GM23248 (cell line): ENCODE results near the gene C7orf25. TPM values are rescaled to one million over a fixed set of nuclear protein-coding genes. Genes with fewer than 3 reads are reported as not detected.

Experiments used
- DNase-seq: peaks from one replicate; pipeline ENCODE4 v3.0.0-alpha.2; 2015
- H2AFZ ChIP-seq: fragments of 200-600 bp; sonication (generic); 2 replicates; pipeline ENCODE4 v1.6.1; 2016; ENCODE audit warnings: antibody characterized with exemption
- H3F3A ChIP-seq: fragments of 200-600 bp; sonication (generic); 2 replicates; pipeline ENCODE4 v1.6.1; 2016; ENCODE audit warnings: mild to moderate bottlenecking, antibody characterized with exemption, mixed run types; ENCODE audit not compliant: insufficient read depth
- H3K27ac ChIP-seq: fragments of 200-600 bp; sonication (generic); 2 replicates; pipeline ENCODE4 v1.5.1; 2016; ENCODE audit warnings: mild to moderate bottlenecking
- H3K27me3 ChIP-seq: fragments of 200-600 bp; sonication (generic); replicated peaks from 2 replicates; pipeline ENCODE4 v1.6.1; 2016; ENCODE audit warnings: mild to moderate bottlenecking; ENCODE audit not compliant: insufficient read depth
- H3K36me3 ChIP-seq: fragments of 200-600 bp; sonication (generic); 2 replicates; pipeline ENCODE4 v1.6.1; 2016; ENCODE audit warnings: low read depth, mild to moderate bottlenecking
- H3K4me1 ChIP-seq: fragments of 200-600 bp; sonication (generic); 2 replicates; pipeline ENCODE4 v1.6.1; 2016; ENCODE audit warnings: mild to moderate bottlenecking; ENCODE audit not compliant: insufficient read depth
- H3K4me2 ChIP-seq: fragments of 200-600 bp; sonication (generic); one replicate; pipeline ENCODE4 v1.6.1; 2016; ENCODE audit warnings: mild to moderate bottlenecking; ENCODE audit not compliant: unreplicated experiment
- H3K4me3 ChIP-seq: fragments of 200-600 bp; sonication (generic); 2 replicates; pipeline ENCODE4 v1.5.1; 2016; ENCODE audit warnings: mild to moderate bottlenecking
- H3K79me2 ChIP-seq: fragments of 200-600 bp; sonication (generic); 2 replicates; pipeline ENCODE4 v1.6.1; 2016; ENCODE audit warnings: mild to moderate bottlenecking; ENCODE audit not compliant: insufficient read depth
- H3K9ac ChIP-seq: fragments of 200-600 bp; sonication (generic); 2 replicates; pipeline ENCODE4 v1.6.1; 2016; ENCODE audit warnings: mild to moderate bottlenecking
- H3K9me2 ChIP-seq: fragments of 200-600 bp; sonication (generic); 2 replicates; pipeline ENCODE4 v1.6.1; 2016; ENCODE audit warnings: mixed run types, mild to moderate bottlenecking, moderate library complexity; ENCODE audit not compliant: insufficient read depth
- H3K9me3 ChIP-seq: fragments of 200-600 bp; sonication (generic); one replicate; pipeline ENCODE4 v1.6.1; 2017; ENCODE audit warnings: low read depth
- H4K20me1 ChIP-seq: fragments of 200-600 bp; sonication (generic); 2 replicates; pipeline ENCODE4 v1.6.0; 2016; ENCODE audit not compliant: insufficient read depth
- EZH2 ChIP-seq: fragments of 200-600 bp; sonication (generic); IDR thresholded peaks from 2 replicates; pipeline ENCODE4 v1.6.1; 2018; ENCODE audit warnings: antibody characterized with exemption, mild to moderate bottlenecking; ENCODE audit not compliant: insufficient read depth, poor library complexity, severe bottlenecking
- EZH2phosphoT487 ChIP-seq: fragments of 200-600 bp; sonication (generic); IDR thresholded peaks from 2 replicates; pipeline ENCODE4 v1.6.1; 2018; ENCODE audit warnings: antibody characterized with exemption, moderate library complexity, mild to moderate bottlenecking, low read depth; ENCODE audit not compliant: insufficient read depth
- WGBS, 2 experiments: methylation state at CpG; one replicate each; pipeline ENCODE4 v1.1.6; 2015 to 2017; ENCODE audit warnings: low lambda C conversion rate in 2 of 2, low coverage in 1 of 2; ENCODE audit errors: missing lambda C conversion rate in 2 of 2; 5-methylcytosine and 5-hydroxymethylcytosine counted together
- in situ Hi-C: fragments of 300-500 bp; cut with MboI; formaldehyde crosslinking; loops from 2 replicates; pipeline ENCODE4 v1.15.0; 2020
- polyA plus RNA-seq: library from polyadenylated mRNA; unstranded; fragments of >200 nt; fragmentation: Nextera tagmentation; extraction: Ambion mirVana; gene quantifications from 2 replicates; pipeline ENCODE4 v1.2.1, GENCODE V29; 2016
- total RNA-seq: library from RNA; depleted of rRNA; stranded (reverse); fragments of >200 nt; shearing (Covaris generic); gene quantifications from 2 replicates; pipeline ENCODE4 v1.2.3, GENCODE V29; 2014; rRNA removed

Gene C7orf25
- total and polyA plus RNA-seq, 2 experiments from 2014 or later = 4.2 to 19.3 TPM

DNA sequence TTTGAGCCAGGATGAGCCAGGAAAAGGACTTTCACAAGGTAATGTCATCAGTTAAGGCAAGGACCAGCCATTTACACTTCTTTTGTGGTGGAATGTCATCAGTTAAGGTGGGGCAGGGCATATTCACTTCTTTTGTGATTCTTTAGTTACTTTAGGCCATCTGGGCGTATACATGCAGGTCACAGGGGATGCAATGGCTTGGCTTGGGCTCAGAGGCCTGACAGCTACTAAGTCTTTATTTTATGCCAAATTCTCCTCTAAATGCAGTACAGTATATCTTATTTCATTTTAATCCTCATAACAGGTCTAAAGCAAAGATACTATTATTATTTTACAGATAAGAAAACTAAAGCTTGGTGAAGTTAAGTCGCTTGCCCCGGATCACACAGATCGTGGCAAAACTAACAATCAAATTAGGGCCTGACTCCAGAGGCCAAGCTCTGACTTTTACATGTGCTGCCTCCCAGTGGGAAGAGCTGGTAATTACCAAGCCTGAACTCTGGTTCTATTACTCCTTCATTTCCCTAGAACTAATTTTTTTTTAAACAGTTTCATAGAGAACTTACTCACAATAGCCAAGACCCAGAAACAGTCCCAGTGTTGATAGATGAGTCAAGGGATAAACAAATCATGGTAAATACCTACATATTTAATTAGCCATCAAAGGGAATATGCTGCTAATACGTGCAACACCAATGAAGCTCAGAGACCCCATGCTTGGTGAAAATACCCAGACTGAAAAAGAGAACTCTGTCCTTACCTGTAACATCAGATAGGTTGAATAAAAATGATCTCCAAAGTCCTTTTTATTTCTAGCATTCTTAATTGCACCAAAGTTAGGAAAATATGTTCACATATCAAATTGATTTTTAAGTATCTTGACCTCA, 35.4 kb downstream of the C7orf25 start:
- Histone ChIP-seq H3K79me2 (no peaks in the 10 kb centered on the region), H4K20me1 (no peaks in the 10 kb centered on the region), H2AFZ (no peak overlapping the region), H3K27ac (no peak overlapping the region), H3F3A (no peaks in the 10 kb centered on the region), H3K4me3 (no peak overlapping the region), H3K9me3 (no peaks in the 10 kb centered on the region), H3K36me3 (no peaks in the 10 kb centered on the region), H3K9ac (no peak overlapping the region), H3K9me2 (no peaks in the 10 kb centered on the region), H3K4me2 (no peak overlapping the region), H3K4me1 (no peaks in the 10 kb centered on the region), H3K27me3 (no peaks in the 10 kb centered on the region)
- TF ChIP-seq EZH2 (no peak), EZH2phosphoT487 (no peak)
- in situ Hi-C loops = no loop called here
- 15 to 20% methylated on average over 5 of the region's 5 CpGs for WGBS, 2 experiments
- DNase-seq = peak; percentile 78

DNA sequence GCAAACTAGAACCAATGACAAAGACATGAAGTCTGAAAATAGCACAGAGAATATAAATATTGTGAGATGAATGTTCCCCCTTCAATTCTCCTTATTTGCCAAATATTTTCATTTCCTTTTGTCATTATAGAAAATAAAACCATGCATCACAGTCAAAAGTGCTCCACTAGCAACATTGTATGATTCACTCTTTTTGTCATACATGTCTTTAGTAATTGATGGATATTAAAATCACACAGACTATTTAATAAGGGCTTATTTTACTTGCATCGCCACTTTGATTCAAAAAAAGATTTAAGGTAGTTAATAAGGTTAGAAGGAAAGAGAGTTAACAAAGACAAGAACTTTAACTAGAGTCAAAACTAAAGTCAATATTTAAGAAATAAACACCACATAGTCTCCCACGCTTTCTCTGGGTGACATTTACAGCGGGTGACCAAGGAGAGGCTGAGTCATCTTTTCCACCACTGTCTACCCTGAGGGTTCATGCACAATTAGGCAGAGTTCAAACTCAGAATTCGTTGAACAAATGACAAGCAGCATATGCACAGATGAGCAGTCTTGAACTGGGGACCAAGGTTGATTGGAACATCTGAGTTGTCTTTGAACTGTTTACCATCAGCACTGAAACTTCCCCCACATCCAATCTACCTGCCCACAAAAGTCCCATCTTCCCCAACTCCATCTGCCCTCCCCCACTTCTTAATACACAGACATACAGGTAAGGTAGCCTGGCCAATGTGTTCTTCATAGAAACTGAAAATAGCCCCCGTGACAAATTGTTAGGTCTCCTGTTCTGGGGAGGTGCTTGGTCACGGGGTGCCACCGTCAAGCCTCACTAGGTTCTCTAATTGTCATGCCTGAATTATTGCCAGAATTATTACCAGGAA, 42.5 kb downstream of the C7orf25 start:
- H3K4me2 ChIP-seq = no peak overlapping the region
- H3K79me2 ChIP-seq = no peaks in the 10 kb centered on the region
- no peaks in the 10 kb centered on the region for H4K20me1 ChIP-seq
- WGBS, 2 experiments = 52 to 54% methylated on average over 7 of the region's 7 CpGs
- no peak overlapping the region for H3K4me3 ChIP-seq
- in situ Hi-C loops = no loop called here
- no peaks in the 10 kb centered on the region for H3K27me3 ChIP-seq
- H3K27ac ChIP-seq = no peak overlapping the region
- H3K4me1 ChIP-seq = peaks cover 8% of the 10 kb centered on the region; the same call in 1 of the 2 replicates
- no peak overlapping the region for H3K9ac ChIP-seq
- peak; percentile 40 for DNase-seq
- H3K9me2 ChIP-seq = no peaks in the 10 kb centered on the region
- H3F3A ChIP-seq = 0 out of 2 replicates have a peak, but pooled peaks cover 7% of the 10 kb centered on the region
- no peaks in the 10 kb centered on the region for H3K9me3 ChIP-seq
- H2AFZ ChIP-seq = no peak overlapping the region
- TF ChIP-seq EZH2phosphoT487 (no peak), EZH2 (no peak)
- H3K36me3 ChIP-seq = no peaks in the 10 kb centered on the region

DNA sequence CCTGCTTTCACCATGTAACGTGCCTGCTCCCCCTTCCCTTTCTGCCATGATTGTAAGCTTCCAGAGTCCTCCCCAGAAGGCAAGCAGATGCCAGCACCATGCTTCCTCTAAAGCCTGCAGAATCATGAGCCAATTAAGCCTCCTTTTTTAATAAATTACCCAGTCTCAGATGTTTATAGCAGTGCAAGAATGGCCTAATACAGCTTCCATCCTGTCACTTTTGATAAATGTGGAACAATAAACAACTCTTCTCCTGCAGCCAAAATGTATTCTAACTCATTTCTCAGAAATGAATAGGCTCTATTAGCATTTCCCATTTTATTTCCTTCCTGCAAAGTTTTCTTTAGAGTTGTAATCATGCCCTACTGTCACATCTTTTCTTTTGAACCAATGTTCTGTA, 43.4 kb downstream of the C7orf25 start:
- Histone ChIP-seq H3K4me1 (peaks cover 8% of the 10 kb centered on the region; the same call in 1 of the 2 replicates), H3K9me3 (no peaks in the 10 kb centered on the region), H3K9me2 (no peaks in the 10 kb centered on the region), H4K20me1 (no peaks in the 10 kb centered on the region), H3K9ac (no peak overlapping the region), H2AFZ (no peak overlapping the region), H3K27me3 (no peaks in the 10 kb centered on the region), H3F3A (0 out of 2 replicates have a peak, but pooled peaks cover 7% of the 10 kb centered on the region), H3K4me3 (no peak overlapping the region), H3K4me2 (no peak overlapping the region), H3K36me3 (no peaks in the 10 kb centered on the region), H3K27ac (no peak overlapping the region), H3K79me2 (no peaks in the 10 kb centered on the region)
- WGBS, 2 experiments = 12 to 18% methylated on average over 1 of the region's 1 CpG
- TF ChIP-seq EZH2 (no peak), EZH2phosphoT487 (no peak)
- DNase-seq = no peak
- in situ Hi-C loops = no loop called here

Other genes with a start within 250 kb of the C7orf25 start
- 55.1 and 65.2 TPM in 2 replicates for gene PSMA2, start 20.1 kb upstream of the C7orf25 start, total RNA-seq
- 206 and 218 TPM in 2 replicates for gene PSMA2, start 20.1 kb upstream of the C7orf25 start, polyA plus RNA-seq
- gene MRPL32, start 20.3 kb upstream of the C7orf25 start, total RNA-seq = 43.4 and 45.3 TPM in 2 replicates
- 72.5 and 76.3 TPM in 2 replicates for gene MRPL32, start 20.3 kb upstream of the C7orf25 start, polyA plus RNA-seq
- 4.8 and 8.7 TPM in 2 replicates for gene HECW1, start 200.6 kb upstream of the C7orf25 start, total RNA-seq
- gene HECW1, start 200.6 kb upstream of the C7orf25 start, polyA plus RNA-seq = 2.0 and 2.1 TPM in 2 replicates